ENCODE results near the gene MARCHF10. TPM values are rescaled to one million over a fixed set of nuclear protein-coding genes. Genes with fewer than 3 reads are reported as not detected.

The MARCHF10 gene
- total RNA-seq, 4 donors from 2014 or later: 0.33 to 0.52 (median 0.42) TPM; not detected in 1

DNA sequence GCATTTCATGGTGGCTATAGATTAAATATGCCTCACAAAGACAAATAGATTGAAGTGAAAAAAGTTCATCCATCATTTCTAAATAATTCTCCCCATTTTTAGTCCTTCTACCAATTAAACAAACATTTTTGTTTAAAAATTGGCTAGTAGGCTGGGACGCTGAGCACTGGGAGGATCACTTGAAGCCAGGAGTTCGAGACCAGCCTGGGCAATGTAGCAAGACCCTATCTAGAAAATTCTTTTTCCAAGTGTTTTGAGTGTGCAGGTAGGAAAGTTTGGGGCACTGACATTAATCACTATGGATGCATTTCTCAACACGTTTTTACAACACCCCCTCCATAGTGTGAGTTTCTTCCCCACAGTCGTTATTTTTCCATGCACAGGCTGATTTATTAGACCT lies 123.9 kb downstream of the MARCHF10 start:
- Histone ChIP-seq H3K4me1 (no peaks in the 10 kb centered on the region), H3K36me3 (peaks cover 0 to 14% (median 2%) of the 10 kb centered on the region in 4 donors), H3K27ac (replicated peaks in 1 of 4) (no peak overlapping the region), H3K27me3 (peaks cover 0 to 3% (median 0%) of the 10 kb centered on the region in 4 donors), H3K4me3 (no peak overlapping the region), H3K9me3 (no peaks in the 10 kb centered on the region)
- TF ChIP-seq EP300 (IDR thresholded peaks at IDR 0.05): no peak
- no peak for TF ChIP-seq POLR2A (IDR thresholded peaks at IDR 0.05; ENCODE audit: low read depth)
- TF ChIP-seq, protein P1, sequence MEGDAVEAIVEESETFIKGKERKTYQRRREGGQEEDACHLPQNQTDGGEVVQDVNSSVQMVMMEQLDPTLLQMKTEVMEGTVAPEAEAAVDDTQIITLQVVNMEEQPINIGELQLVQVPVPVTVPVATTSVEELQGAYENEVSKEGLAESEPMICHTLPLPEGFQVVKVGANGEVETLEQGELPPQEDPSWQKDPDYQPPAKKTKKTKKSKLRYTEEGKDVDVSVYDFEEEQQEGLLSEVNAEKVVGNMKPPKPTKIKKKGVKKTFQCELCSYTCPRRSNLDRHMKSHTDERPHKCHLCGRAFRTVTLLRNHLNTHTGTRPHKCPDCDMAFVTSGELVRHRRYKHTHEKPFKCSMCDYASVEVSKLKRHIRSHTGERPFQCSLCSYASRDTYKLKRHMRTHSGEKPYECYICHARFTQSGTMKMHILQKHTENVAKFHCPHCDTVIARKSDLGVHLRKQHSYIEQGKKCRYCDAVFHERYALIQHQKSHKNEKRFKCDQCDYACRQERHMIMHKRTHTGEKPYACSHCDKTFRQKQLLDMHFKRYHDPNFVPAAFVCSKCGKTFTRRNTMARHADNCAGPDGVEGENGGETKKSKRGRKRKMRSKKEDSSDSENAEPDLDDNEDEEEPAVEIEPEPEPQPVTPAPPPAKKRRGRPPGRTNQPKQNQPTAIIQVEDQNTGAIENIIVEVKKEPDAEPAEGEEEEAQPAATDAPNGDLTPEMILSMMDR (IDR thresholded peaks at IDR 0.05): no peak
- no peak for TF ChIP-seq POLR2AphosphoS5 (IDR thresholded peaks at IDR 0.05)
- no peak for DNase-seq (ENCODE audit: extremely low spot score)
- intact Hi-C loops (cut with DNase I): no loop called here
- whole genome bisulfite sequencing: 90% methylated on average over 4 of the region's 4 CpGs

- H3K4me3 ChIP-seq: no peak overlapping the region
- H3K4me1 ChIP-seq: no peaks in the 10 kb centered on the region
- no peaks in the 10 kb centered on the region for H3K27me3 ChIP-seq
- H3K27ac ChIP-seq (replicated peaks in 1 of 4): no peak overlapping the region
- TF ChIP-seq POLR2AphosphoS5 (IDR thresholded peaks at IDR 0.05) (no peak), POLR2A (IDR thresholded peaks at IDR 0.05; ENCODE audit: low read depth) (no peak), EP300 (IDR thresholded peaks at IDR 0.05) (no peak)
- TF ChIP-seq, protein P1 (IDR thresholded peaks at IDR 0.05): no peak
- no peaks in the 10 kb centered on the region for H3K9me3 ChIP-seq
- H3K36me3 ChIP-seq: peaks cover 0 to 10% (median 2%) of the 10 kb centered on the region in 4 donors
- 90% methylated on average over 2 of the region's 8 CpGs for WGBS
- intact Hi-C loops (cut with DNase I): no loop called here
- DNase-seq (ENCODE audit: extremely low spot score): no peak
Measured at GRCh38 chr17:62681939-62682381, 126.2 kb downstream of the MARCHF10 start.

GRCh38 chr17:62681061-62681938 lies 126.8 kb downstream of the MARCHF10 start:
- no peaks in the 10 kb centered on the region for H3K27me3 ChIP-seq
- no peaks in the 10 kb centered on the region for H3K9me3 ChIP-seq
- H3K27ac ChIP-seq (replicated peaks in 1 of 4): no peak overlapping the region
- H3K36me3 ChIP-seq: peaks cover 0 to 12% (median 2%) of the 10 kb centered on the region in 4 donors
- H3K4me1 ChIP-seq: no peaks in the 10 kb centered on the region
- DNase-seq (ENCODE audit: extremely low spot score): no peak
- TF ChIP-seq POLR2A (IDR thresholded peaks at IDR 0.05; ENCODE audit: low read depth) (no peak), EP300 (IDR thresholded peaks at IDR 0.05) (no peak), POLR2AphosphoS5 (IDR thresholded peaks at IDR 0.05) (no peak)
- TF ChIP-seq, protein P1 (IDR thresholded peaks at IDR 0.05): no peak
- no peak overlapping the region for H3K4me3 ChIP-seq
- 95% methylated on average over 8 of the region's 17 CpGs for WGBS
- intact Hi-C loops (cut with DNase I): no loop called here

GRCh38 chr17:62680541-62681052 lies 127.5 kb downstream of the MARCHF10 start:
- Histone ChIP-seq H3K4me1 (peaks cover 0 to 2% (median 0%) of the 10 kb centered on the region in 4 donors), H3K4me3 (no peak overlapping the region), H3K27ac (replicated peaks in 1 of 4) (no peak overlapping the region), H3K27me3 (no peaks in the 10 kb centered on the region), H3K9me3 (no peaks in the 10 kb centered on the region), H3K36me3 (peaks cover 0 to 13% (median 2%) of the 10 kb centered on the region in 4 donors)
- WGBS: 86% methylated on average over 28 of the region's 36 CpGs
- TF ChIP-seq EP300 (IDR thresholded peaks at IDR 0.05) (no peak), POLR2AphosphoS5 (IDR thresholded peaks at IDR 0.05) (no peak), POLR2A (IDR thresholded peaks at IDR 0.05; ENCODE audit: low read depth) (no peak)
- TF ChIP-seq, protein P1 (IDR thresholded peaks at IDR 0.05): no peak
- intact Hi-C loops (cut with DNase I): no loop called here
- no peak for DNase-seq (ENCODE audit: extremely low spot score)
